HL-60 (cell line): ENCODE data around the gene L3MBTL4.

Experiments
- DNase-seq, 2 experiments: peaks; one replicate each; pipeline ENCODE4 v3.0.0-alpha.2; 2010 to 2020; ENCODE audit warnings: low read depth in 1 of 2, low spot score in 1 of 2
- H3K27ac ChIP-seq: fragments of 250-450 bp; sonication (Bioruptor Pico); replicated peaks from 2 replicates; pipeline ENCODE4 v1.5.1; 2020; ENCODE audit warnings: mild to moderate bottlenecking, moderate library complexity
- H3K27me3 ChIP-seq: fragments of 250-450 bp; sonication (Bioruptor Pico); 2 replicates; pipeline ENCODE4 v1.5.1; 2021; ENCODE audit warnings: mild to moderate bottlenecking, moderate library complexity; ENCODE audit not compliant: insufficient read depth, poor library complexity, severe bottlenecking
- H3K4me3 ChIP-seq: replicated peaks from 2 replicates; pipeline ENCODE4 v1.5.1; 2011; ENCODE audit warnings: mild to moderate bottlenecking, control low read depth, low read length; ENCODE audit not compliant: insufficient read depth
- CTCF ChIP-seq: IDR thresholded peaks from one replicate; pipeline ENCODE4 v1.5.1; 2011; ENCODE audit warnings: low read length, control low read depth, inconsistent platforms; ENCODE audit not compliant: insufficient read depth
- GABPA ChIP-seq: IDR thresholded peaks from 2 replicates; pipeline ENCODE4 v1.6.1; 2012; ENCODE audit warnings: low read depth
- POLR2AphosphoS5 ChIP-seq: IDR thresholded peaks from 2 replicates; pipeline ENCODE4 v1.6.1; 2012; ENCODE audit warnings: low read depth
- SPI1 ChIP-seq: IDR thresholded peaks from 2 replicates; pipeline ENCODE4 v1.6.1; 2012; ENCODE audit warnings: low read depth, mild to moderate bottlenecking, borderline replicate concordance
- TF ChIP-seq, protein P1 (sequence below): IDR thresholded peaks from 2 replicates; pipeline ENCODE4 v1.6.1; 2012; ENCODE audit warnings: low read depth; ENCODE audit not compliant: insufficient replicate concordance

The L3MBTL4 gene

GRCh38 chr18:5941890-5942289 lies 472.8 kb downstream of the L3MBTL4 start:
- no peak for DNase-seq
- Histone ChIP-seq H3K27me3 (no peaks in the 10 kb centered on the region), H3K27ac (no peak overlapping the region), H3K4me3 (no peak overlapping the region)
- TF ChIP-seq GABPA (no peak), POLR2AphosphoS5 (no peak), CTCF (no peak), SPI1 (no peak)
- TF ChIP-seq, protein P1, sequence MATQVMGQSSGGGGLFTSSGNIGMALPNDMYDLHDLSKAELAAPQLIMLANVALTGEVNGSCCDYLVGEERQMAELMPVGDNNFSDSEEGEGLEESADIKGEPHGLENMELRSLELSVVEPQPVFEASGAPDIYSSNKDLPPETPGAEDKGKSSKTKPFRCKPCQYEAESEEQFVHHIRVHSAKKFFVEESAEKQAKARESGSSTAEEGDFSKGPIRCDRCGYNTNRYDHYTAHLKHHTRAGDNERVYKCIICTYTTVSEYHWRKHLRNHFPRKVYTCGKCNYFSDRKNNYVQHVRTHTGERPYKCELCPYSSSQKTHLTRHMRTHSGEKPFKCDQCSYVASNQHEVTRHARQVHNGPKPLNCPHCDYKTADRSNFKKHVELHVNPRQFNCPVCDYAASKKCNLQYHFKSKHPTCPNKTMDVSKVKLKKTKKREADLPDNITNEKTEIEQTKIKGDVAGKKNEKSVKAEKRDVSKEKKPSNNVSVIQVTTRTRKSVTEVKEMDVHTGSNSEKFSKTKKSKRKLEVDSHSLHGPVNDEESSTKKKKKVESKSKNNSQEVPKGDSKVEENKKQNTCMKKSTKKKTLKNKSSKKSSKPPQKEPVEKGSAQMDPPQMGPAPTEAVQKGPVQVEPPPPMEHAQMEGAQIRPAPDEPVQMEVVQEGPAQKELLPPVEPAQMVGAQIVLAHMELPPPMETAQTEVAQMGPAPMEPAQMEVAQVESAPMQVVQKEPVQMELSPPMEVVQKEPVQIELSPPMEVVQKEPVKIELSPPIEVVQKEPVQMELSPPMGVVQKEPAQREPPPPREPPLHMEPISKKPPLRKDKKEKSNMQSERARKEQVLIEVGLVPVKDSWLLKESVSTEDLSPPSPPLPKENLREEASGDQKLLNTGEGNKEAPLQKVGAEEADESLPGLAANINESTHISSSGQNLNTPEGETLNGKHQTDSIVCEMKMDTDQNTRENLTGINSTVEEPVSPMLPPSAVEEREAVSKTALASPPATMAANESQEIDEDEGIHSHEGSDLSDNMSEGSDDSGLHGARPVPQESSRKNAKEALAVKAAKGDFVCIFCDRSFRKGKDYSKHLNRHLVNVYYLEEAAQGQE = no peak

- DNase-seq = no peak
- Histone ChIP-seq H3K27ac (no peak overlapping the region), H3K4me3 (no peak overlapping the region), H3K27me3 (no peaks in the 10 kb centered on the region)
- TF ChIP-seq POLR2AphosphoS5 (no peak), SPI1 (no peak), CTCF (no peak), GABPA (no peak)
- TF ChIP-seq, protein P1 = no peak
Observed at GRCh38 chr18:5939801-5940667, 474.7 kb downstream of the L3MBTL4 start.

DNA sequence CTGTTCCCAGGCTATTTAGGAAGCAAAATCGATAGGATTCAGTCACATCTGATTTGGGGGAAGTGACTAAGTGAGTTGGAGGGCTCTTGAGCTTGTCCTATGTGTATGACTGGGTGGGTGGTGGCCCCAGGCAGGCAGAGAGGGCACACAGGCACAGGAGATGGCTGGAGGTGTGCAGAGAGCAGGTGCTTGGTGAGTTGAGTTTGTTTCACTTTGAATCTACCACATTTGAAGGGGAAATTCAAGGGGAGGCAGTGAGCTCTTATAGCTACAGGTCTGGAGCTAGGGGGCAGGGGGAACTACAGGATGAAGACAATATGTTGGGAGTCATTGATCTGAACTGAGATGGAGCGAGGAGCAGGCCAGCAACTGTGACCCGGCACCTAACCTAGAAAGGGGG lies 476.9 kb downstream of the L3MBTL4 start:
- H3K4me3 ChIP-seq = no peak overlapping the region
- no peak for DNase-seq
- TF ChIP-seq SPI1 (no peak), GABPA (no peak), POLR2AphosphoS5 (no peak), CTCF (no peak)
- TF ChIP-seq, protein P1 = no peak
- no peaks in the 10 kb centered on the region for H3K27me3 ChIP-seq
- H3K27ac ChIP-seq = no peak overlapping the region
